HG03108 (cell line): ENCODE results near the gene PTPRG.

ENCODE experiments used
- ATAC-seq: cut with Tn5 transposase; IDR thresholded peaks from one replicate; pipeline ENCODE4 v1.9.1; 2021; ENCODE audit warnings: moderate library complexity; ENCODE audit not compliant: unreplicated experiment

PTPRG gene

DNA sequence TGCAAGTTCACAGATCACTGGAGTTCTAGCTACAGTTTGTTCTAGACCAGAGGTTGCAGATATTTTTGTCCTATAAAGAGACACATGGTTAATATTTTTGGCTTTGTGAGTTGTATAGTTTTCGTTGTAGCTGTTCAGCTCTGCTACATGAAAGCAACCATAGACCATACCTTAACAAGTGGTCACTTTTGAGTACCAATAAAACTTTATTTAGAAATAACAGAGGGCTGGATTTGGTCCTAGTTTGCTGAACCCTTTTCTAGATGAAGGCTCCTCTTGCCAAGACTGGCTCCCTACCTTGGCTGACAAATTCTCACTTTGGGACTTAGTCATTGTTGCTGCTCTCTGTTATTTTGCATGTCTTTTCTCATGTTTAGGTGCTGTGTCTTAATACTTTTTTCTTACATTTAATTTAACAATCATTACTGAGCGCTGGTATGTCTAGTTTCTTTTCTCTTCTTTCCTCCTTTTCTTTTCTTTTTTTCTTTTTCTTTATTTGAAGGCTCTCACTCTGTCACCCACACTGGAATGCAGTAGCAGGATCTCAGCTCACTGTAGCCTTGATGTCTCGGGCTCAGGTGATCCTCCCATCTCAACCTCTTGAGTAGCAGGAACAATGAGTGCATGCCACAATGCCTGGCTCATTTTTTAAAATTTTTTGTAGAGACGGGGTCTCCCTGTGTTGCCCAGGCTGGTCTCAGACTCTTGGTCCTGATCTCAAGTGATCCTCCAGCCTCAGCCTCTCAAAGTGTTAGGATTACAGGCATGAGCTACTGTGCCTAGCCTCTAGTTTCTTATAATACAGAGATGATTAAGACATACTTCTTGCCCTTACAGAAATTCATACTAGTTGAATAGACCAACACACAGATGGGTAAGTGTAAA lies 227.5 kb downstream of the PTPRG start:
- no peak for ATAC-seq

DNA sequence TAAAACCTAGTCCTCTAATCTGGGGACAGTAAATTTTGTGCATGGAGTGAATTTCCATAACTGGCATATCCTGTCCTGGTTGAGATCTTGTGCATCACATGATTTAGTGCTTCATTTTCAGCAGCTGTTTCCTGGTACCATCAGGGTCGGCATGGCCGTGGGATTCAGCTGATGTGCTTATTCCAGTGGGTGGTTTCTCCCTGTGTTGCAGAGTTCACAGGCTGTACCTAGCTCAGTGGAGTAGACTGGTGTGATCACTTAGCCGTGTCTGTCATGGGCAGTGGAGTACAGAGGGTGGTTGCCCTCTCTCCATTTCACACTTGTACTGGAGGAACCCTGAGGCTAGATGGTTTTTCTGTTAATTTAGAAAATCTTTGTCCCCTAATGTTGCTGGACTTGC lies 228.5 kb downstream of the PTPRG start:
- ATAC-seq: no peak

DNA sequence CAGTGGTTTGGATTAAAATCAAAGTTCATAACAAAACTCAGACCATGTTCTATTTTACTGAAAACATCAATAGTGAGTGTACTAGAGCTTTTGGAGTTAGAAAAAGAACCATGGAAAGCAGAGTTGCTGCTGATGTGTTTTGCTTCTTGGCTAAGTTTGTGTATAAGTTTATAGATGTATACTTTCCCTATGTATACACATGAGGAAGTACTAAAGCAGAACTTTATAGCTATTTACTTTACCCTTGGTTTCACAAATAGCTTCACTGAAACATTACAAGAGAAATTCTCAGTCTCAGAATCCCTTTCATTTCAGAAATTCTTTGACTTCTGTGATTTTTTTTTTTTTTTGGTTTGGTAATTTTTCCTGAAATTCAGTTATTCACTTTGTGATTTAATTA lies 229.0 kb downstream of the PTPRG start:
- ATAC-seq: no peak

DNA sequence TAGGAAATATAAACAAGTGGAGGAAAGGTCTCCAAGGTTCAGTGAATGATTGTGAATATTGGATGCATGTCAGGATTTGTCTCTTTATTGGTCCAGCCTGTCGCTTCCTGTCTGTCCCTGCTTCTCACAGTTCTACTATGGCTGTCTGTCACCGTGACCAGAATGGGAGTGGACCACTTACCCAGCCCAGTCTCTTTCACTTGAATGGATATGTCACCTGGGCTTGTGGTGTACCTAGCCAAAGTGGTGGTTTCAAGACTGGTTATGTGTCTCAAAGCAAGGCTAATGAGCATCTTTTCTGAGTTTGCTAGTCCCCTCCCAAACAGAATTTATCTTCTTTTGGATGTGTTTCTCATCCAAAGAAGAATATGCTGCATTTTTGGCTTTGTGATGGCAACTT lies 231.7 kb downstream of the PTPRG start:
- no peak for ATAC-seq

DNA sequence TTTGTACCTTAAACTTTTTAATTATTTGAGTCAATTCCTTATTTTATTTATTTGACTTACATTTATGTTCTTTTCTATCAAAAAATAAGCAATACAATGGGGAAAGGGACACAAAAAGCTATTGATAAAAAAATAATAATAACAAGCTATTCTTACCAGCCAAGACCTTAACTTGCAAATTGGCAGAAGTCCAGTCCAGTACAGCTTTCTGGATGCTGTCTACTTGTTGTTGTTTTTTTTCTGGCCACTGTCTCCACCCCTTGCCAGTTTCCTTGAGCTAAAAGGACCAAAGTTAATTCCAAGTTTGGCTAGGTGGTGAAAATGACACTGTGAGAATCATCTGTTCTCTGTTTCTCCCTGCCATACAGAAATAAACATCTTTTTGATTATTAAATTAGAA lies 232.2 kb downstream of the PTPRG start:
- no peak for ATAC-seq

DNA sequence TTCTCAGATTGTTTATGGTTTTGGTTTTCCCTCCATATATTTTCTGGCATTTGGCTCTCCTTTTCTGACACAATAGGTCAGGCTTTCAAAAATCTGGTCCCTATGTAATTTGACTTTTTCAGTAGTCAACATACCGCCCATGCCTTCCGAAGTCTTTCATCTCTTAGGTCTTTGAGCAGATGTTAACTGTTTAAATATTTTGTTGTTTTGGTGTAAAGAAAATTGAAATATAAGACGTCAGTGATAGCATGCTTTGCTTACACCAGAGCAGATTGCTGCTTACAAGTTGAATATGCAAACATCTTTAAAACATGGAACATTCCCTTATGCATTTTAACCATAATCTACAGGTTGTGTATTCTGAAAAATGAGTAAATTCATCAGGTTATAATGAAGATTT lies 233.0 kb downstream of the PTPRG start:
- no peak for ATAC-seq

DNA sequence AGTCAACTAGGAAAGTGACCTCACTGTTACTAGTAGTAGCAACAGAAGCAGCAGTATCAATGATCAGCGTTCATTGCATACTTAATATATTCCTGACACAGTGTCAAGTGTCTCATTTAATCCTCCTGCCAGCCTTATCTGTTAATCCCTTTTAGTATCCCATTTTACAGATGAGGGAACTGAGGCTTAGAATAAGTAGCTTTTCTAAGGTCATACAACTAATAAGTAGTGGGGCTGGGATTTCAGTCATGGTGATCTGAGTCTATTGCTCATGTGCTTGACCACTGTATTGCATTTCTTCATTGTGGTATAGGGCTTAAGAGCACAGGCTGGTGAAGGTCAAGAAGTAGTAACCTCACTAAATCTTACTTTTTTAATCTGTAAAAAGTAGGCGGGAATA lies 233.6 kb downstream of the PTPRG start:
- ATAC-seq: no peak

DNA sequence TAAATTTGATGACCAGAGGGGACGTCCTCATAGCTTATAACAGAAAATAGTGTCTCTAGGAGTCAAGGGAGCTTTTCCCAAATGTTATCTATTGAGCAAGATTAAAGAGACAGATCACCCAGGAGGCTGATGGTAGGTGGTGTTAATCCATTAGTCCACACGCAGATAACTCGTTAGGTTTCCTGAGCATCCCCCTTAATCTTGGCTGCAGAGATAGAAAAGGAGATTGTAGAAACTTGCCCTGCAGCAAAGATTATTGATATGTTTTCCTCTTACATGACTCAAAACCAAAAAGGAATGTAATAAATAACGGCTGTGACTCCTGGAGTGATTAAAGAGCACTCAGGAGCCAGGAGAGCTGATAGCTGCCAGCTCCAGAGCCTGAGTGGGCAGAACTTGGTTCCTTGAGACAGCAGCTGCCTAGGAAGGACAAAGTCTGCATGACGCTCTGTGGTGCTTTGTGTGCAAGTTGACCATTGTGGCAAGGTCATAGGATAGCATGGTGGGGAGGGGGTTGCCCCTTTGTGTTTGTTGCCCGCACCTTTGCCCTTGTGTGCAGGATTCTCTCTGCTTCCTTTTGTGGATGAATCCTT lies 234.8 kb downstream of the PTPRG start:
- ATAC-seq: no peak

DNA sequence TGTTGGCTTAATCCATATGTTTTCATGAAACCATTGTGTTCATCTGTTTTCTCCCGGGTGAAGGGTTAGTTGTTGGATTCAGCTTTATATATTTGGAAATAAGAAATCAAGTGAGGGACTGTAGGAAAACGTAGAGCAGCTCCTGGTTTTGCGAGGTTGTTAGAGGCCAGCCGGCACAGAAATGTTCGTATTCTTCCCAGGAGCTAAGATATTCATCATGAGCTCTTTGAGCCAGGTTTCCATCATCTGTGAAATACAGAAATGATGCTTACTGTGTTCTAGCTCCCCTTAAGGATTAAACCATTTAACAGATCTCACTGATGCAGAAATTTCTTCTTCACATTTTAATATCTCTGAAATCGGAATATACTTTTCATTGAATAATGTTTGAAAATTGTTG lies 235.5 kb downstream of the PTPRG start:
- no peak for ATAC-seq

DNA sequence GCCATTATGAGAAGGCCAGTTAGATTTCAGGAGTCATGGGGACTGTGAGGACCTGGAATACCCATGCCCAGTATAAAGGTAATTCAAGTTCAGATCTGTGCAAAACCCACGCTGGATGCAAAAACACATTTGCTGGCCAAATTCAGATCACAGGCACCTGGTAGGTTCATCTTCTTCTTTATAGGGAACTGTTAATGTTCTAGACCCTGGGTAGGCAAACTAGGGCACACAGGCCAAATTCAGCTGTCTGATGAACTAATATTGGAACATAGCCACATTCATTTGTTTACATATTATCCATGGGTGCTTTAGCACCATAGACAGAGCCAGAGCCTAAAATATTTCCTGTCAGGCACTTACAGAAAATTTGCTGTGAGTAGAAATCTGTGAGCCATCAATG lies 241.4 kb downstream of the PTPRG start:
- ATAC-seq: no peak

DNA sequence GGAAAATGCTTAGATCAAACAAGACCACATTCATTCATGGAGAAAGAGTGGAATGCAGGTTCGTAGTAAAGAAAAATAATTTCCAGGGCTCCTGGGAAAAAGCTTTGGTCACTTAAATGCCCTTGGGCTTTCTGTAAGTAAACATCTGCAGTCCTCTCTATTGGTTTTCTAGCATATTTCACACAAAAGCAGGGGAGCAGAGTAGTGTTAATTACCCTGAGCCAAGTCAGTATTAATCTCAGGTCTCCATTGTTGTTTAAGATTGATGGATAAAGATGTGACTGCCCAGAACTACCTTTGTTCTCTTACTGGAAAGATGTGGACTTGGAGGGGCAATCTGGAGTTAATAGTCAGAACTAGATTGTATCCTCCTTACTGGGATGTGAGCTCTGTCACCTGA lies 242.6 kb downstream of the PTPRG start:
- ATAC-seq: no peak

DNA sequence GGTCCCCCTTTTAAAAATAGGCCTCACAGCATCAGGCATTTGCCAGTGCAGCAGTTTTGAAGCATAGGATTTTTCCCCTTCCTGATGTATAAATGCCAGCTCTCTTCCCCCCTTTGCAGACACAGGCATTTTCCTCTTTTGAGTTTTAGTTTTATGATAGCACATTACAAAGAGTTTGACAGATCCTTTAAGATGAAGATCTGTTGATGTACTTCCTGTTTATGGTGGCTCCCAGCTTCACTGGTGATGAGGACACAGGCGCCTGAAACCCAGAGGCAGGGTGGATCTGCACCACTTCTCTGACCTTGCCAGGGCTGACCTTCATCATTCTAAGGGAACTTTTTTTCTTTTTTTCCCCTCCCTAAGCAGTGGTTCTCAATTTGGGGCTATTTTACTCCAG lies 243.4 kb downstream of the PTPRG start:
- no peak for ATAC-seq

DNA sequence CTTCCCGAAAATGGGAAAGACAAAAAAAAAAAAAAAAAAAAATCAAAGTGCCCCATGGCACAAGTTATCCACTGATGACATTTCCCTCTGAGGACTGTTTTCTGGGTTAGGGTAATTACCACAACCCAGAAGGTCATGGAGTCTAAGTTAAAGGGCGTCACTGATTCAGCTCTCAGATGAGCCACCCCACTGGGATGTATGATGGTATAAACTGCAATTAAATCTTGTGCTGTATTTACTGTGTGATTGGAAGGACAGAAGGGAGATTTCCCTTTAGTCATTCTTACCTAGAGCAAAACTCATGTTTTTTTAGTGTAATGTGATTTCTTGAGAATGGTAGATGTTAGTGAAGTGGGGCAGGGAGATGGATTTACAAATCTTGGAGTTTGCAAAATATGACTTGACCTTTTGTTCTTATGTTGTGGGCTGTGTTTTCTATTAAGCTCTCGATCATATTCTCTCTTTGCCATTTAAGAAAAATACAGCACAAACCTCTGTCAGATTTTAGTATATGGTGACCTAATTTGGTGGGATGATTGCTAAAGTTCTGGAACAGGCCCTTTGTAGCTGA lies 244.2 kb downstream of the PTPRG start:
- no peak for ATAC-seq

DNA sequence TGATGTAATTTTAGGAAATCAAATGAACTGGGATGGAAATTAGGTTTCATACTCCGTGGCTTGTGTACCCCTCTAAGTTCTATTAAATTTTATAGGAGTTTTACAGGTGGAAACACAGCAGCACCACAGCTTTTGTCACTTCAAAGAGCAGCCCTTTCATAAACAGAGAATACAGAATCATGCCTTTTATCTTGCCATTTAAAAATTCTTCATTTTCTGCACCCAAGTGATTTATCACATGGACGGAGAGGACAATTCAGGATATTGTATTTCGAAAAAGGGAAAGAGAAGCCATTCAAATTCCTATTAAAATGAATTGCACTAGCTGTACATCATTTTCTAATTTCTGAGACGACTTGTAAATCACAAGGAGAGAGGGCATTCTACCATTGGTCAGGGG lies 245.4 kb downstream of the PTPRG start:
- ATAC-seq: no peak

DNA sequence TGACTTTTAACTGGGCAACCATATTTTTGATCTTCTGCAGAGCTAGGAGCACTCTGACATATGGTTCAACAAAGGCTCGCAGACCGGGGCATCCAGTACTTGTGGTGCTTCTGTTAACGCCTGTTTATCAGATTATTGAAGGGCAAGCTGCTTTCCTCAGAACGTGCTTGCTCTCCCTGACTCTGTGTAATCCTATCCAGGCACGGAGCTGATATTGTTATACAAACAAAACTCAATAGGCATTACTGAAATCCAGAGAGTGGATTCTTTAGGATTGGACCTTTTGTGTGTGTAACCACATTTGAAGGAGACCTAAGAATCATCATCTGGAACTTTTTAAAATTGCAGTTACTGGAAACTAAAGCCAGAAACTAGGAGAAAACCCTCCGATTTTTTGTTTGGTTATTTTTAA lies 246.5 kb downstream of the PTPRG start:
- ATAC-seq: no peak

DNA sequence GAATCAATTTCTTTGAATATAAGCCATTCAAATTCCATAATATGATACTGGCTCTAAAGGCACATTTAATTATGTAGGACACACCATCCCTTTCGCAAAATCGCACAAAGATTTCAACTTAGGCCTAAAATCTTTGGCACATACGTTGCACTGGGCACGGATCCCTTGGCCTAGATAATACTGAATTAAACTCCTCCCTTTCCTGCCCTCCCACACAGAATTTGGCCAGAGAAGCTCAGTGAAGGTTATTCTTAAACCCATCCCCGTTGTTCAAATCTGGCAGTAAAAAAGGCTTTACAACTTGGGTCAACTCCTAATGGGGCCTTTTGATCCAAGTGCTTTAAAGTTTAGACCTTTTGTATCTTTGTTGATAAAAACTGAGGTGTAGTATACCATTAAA lies 247.2 kb downstream of the PTPRG start:
- no peak for ATAC-seq

DNA sequence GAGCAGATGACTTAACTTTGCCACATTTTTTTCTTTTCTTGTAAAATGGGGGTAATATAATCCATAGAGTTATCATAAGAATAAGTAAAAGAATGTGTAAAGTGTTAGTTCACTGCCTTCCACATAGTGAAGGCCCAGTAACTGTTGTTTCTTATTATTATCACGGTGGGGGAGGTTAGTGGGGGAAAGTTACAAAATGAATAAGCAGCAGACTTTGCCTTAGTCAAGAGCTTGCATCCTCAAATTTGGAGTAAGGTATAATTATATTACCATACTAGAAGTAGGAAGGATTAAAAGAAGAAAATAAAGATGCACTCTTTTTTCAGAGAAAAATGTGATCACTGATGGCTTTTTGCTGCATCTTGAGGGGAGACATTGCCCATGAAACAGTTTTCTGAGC lies 247.6 kb downstream of the PTPRG start:
- no peak for ATAC-seq

DNA sequence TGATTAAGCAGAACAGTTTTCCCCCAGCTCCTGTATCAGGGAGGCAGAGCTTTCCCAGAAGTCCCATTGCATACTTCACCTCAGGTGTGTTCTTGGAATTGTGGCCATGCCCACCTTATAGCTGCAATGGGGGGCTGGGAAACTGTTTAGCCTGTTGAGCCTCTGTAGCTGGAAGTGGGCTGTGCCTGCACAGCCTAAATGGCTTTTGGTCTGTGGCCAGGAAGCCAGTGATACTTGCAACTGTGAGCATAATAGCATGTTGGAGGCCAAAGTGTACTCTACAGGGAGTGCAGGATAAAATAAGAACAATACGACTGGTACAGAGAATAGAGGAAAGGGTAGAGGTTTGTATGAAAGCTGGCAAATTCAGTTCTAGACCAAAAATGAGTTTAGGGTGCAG lies 248.5 kb downstream of the PTPRG start:
- ATAC-seq: no peak

DNA sequence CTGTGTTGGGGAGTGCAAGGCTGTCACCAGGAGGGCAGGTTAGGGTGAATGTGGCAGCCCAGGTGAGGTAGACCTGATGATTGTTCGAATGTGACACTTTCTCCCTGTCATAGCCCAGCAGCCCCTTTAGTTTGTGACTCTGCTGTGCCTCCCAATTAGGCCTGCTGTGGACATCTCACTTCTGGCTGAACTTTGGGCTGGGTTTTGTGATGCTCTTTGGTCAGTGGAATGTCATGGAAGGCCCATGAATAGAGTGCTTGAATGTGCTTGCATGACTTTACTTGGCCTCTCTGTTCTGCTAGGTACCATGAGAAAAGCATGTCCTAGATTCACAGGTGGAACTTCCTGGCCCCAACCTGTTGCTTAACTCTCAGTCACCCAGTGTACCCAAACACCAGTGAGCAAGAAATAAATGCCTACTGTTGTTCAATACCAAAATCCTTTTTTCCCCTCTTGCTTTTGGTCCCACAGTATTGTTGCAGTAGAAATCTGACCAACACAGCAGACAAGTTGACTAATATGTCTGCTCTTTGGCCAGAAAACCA lies 249.7 kb downstream of the PTPRG start:
- no peak for ATAC-seq

DNA sequence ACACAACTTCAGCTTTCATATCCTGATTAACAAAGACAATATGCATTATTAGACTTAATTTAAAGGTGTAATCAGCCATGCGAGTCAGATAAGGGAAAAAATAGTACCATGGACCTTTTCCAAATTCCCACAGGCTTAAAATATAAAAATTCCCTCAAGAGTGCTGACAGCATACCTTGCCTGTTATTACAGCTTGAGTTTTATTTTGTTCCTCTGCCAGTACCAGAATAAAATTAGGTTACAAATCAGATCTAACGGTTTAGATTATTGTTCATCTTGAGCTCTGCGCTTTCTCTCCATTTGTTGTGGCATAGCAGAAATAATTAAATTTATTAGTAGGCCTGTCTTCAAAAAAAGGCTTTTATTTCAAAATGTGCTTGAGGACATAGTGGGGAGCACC lies 250.3 kb downstream of the PTPRG start:
- ATAC-seq: no peak

DNA sequence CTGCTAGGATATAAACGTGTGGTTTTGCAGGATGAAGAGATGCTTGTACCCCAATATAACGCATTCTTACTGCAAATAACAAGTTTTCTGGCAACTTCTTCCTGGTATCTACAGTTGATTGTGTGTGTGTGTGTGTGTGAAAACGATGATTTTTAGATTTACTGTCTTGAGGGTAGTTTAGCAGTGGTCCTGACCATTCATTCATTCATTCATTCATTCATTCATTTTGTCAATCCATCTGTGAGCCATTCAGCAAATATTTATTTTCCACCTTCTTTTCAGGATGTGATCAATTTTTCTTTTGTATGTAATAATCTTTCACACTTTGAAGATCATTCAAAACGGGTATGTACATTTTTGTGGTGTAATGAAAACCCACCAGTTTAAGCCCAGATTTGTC lies 250.7 kb downstream of the PTPRG start:
- no peak for ATAC-seq

DNA sequence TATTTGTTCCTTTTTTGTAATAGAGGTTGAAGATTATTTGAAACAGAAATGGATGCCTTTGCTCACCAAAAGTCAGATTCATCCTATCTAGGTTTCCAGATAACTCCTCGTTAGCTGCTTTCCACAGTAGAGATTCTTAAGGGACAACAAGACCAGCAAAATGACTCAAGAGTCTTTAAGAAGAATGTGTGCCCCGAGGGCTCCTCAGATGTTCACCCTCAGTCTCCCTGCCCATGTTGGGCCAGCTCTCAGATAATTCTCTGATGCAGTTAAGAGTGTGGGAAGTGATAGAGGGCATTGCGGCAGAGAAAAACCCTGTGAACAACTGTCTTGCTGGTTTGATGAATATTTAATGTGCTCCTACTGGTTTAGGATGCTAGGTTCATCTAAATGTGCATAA lies 251.1 kb downstream of the PTPRG start:
- no peak for ATAC-seq
